GM23338 (cell line): Measurements from ENCODE around the gene CD302. TPM values are rescaled to one million over a fixed set of nuclear protein-coding genes. Genes with fewer than 3 reads are reported as not detected.
A peak's percentile ranks its signal among the peaks of the same experiment; 100 is the strongest.
"Not testable (repeated sequence)": the region's sequence is repeated elsewhere in the genome, so short reads cannot be mapped to it uniquely, and the experiment has no call there.

Experiments used
- ATAC-seq: fragments of 200-7000 bp; cut with Tn5 transposase; 3 replicates; pipeline ENCODE4 v1.9.1; 2020
- DNase-seq: peaks from one replicate; pipeline ENCODE4 v3.0.0-alpha.2; 2015; ENCODE audit warnings: low spot score
- H2AFZ ChIP-seq: fragments of 200-600 bp; sonication (generic); 2 replicates; pipeline ENCODE4 v1.8.0; 2016; ENCODE audit warnings: antibody characterized with exemption, mild to moderate bottlenecking, moderate library complexity
- H3F3A ChIP-seq: fragments of 200-600 bp; sonication (generic); replicated peaks from 2 replicates; pipeline ENCODE4 v1.8.0; 2017; ENCODE audit warnings: antibody characterized with exemption, mixed run types, low read depth
- H3K27ac ChIP-seq: fragments of 200-600 bp; sonication (generic); 2 replicates; pipeline ENCODE4 v1.6.1; 2016; ENCODE audit warnings: low read depth
- H3K27me3 ChIP-seq: fragments of 200-600 bp; sonication (generic); 2 replicates; pipeline ENCODE4 v1.8.0; 2016; ENCODE audit warnings: mild to moderate bottlenecking, mixed run types, moderate library complexity; ENCODE audit not compliant: insufficient read depth
- H3K36me3 ChIP-seq: fragments of 200-600 bp; sonication (generic); 2 replicates; pipeline ENCODE4 v1.8.0; 2016; ENCODE audit warnings: mild to moderate bottlenecking; ENCODE audit not compliant: insufficient read depth
- H3K4me1 ChIP-seq: fragments of 200-600 bp; sonication (generic); 2 replicates; pipeline ENCODE4 v1.8.0; 2016; ENCODE audit warnings: mild to moderate bottlenecking, moderate library complexity; ENCODE audit not compliant: insufficient read depth
- H3K4me2 ChIP-seq: fragments of 200-600 bp; sonication (generic); 2 replicates; pipeline ENCODE4 v1.7.1; 2017; ENCODE audit warnings: mixed run types
- H3K4me3 ChIP-seq: fragments of 200-600 bp; sonication (generic); 2 replicates; pipeline ENCODE4 v1.6.1; 2016; ENCODE audit warnings: mixed run types
- H3K79me2 ChIP-seq: fragments of 200-600 bp; sonication (generic); replicated peaks from 2 replicates; pipeline ENCODE4 v1.8.0; 2017; ENCODE audit warnings: mild to moderate bottlenecking; ENCODE audit not compliant: insufficient read depth
- H3K9me2 ChIP-seq: fragments of 200-600 bp; sonication (generic); 2 replicates; pipeline ENCODE4 v1.8.0; 2017; ENCODE audit not compliant: insufficient read depth
- H4K20me1 ChIP-seq: fragments of 200-600 bp; sonication (generic); replicated peaks from 2 replicates; pipeline ENCODE4 v1.8.0; 2017; ENCODE audit warnings: mild to moderate bottlenecking; ENCODE audit not compliant: insufficient read depth
- H3K27ac Mint-ChIP-seq: 2 replicates; pipeline ENCODE4 v1.8.0; 2020; ENCODE audit warnings: inconsistent platforms, mild to moderate bottlenecking, moderate library complexity, mixed read lengths
- H3K27me3 Mint-ChIP-seq: 3 replicates; pipeline ENCODE4 v1.8.0; 2022; ENCODE audit warnings: low read depth, mild to moderate bottlenecking, moderate library complexity, mixed read lengths, inconsistent platforms; ENCODE audit not compliant: insufficient read depth, poor library complexity
- H3K36me3 Mint-ChIP-seq: 3 replicates; pipeline ENCODE4 v1.8.0; 2021; ENCODE audit warnings: low read depth, mild to moderate bottlenecking, inconsistent platforms, moderate library complexity, mixed read lengths
- H3K4me1 Mint-ChIP-seq: 3 replicates; pipeline ENCODE4 v1.8.0; 2020; ENCODE audit warnings: mild to moderate bottlenecking, inconsistent platforms, mixed read lengths
- H3K4me3 Mint-ChIP-seq: 3 replicates; pipeline ENCODE4 v1.8.0; 2021; ENCODE audit warnings: moderate library complexity, mild to moderate bottlenecking, inconsistent platforms, mixed read lengths
- H3K9me3 Mint-ChIP-seq: 3 replicates; pipeline ENCODE4 v1.8.0; 2020; ENCODE audit warnings: moderate library complexity, mild to moderate bottlenecking, inconsistent platforms, mixed read lengths
- CREB1 ChIP-seq: fragments of 250-450 bp; sonication (Bioruptor Pico); IDR thresholded peaks from 2 replicates; pipeline ENCODE4 v1.5.0; 2020; ENCODE audit warnings: low read depth, mild to moderate bottlenecking, moderate library complexity
- CTCF ChIP-seq, 2 experiments: fragments of 200-600 bp in 1 of 2; sonication (generic) in 1 of 2; conservative IDR thresholded peaks; 2 replicates each; pipeline versions ENCODE4 v1.5.1 to v1.6.1; 2016 to 2017; ENCODE audit warnings: antibody characterized with exemption in 2 of 2, low read depth in 2 of 2, mild to moderate bottlenecking in 2 of 2, moderate library complexity in 1 of 2
- EZH2 ChIP-seq: fragments of 200-600 bp; sonication (generic); IDR thresholded peaks from one replicate; pipeline ENCODE4 v1.8.0; 2017; ENCODE audit warnings: antibody characterized with exemption, mild to moderate bottlenecking, low read depth; ENCODE audit not compliant: unreplicated experiment
- EZH2phosphoT487 ChIP-seq: fragments of 200-600 bp; sonication (generic); IDR thresholded peaks from one replicate; pipeline ENCODE4 v1.8.1; 2018; ENCODE audit warnings: antibody characterized with exemption; ENCODE audit not compliant: unreplicated experiment
- JUNB ChIP-seq: IDR thresholded peaks from one replicate; pipeline ENCODE4 v1.6.1; 2016; ENCODE audit warnings: antibody characterized with exemption; ENCODE audit not compliant: unreplicated experiment
- NANOG ChIP-seq: IDR thresholded peaks from 2 replicates; pipeline ENCODE4 v1.6.1; 2016; ENCODE audit warnings: antibody characterized with exemption, borderline replicate concordance
- POLR2AphosphoS5 ChIP-seq: IDR thresholded peaks from 2 replicates; pipeline ENCODE4 v1.6.1; 2016; ENCODE audit warnings: antibody characterized with exemption, low read depth
- ZNF114 ChIP-seq: fragments of 250-450 bp; sonication (Bioruptor Pico); IDR thresholded peaks from 2 replicates; pipeline ENCODE4 v1.5.0; 2020; ENCODE audit warnings: mild to moderate bottlenecking, moderate library complexity
- ZNF331 ChIP-seq: fragments of 250-450 bp; sonication (Bioruptor Pico); IDR thresholded peaks from 2 replicates; pipeline ENCODE4 v1.5.0; 2020; ENCODE audit warnings: low read depth, mild to moderate bottlenecking, moderate library complexity
- polyA plus RNA-seq: library from polyadenylated mRNA; unstranded; fragments of >200 nt; fragmentation: Nextera tagmentation; extraction: Ambion mirVana; gene quantifications from 2 replicates; pipeline ENCODE4 v1.2.1, GENCODE V29; 2016
- total RNA-seq: library from RNA; depleted of rRNA; stranded (reverse); fragments of >200 nt; shearing (Covaris generic); gene quantifications from 2 replicates; pipeline ENCODE4 v1.2.3, GENCODE V29; 2014
- TF ChIP-seq, protein P1 (sequence below): IDR thresholded peaks from one replicate; pipeline ENCODE4 v1.6.1; 2018; ENCODE audit warnings: antibody characterized with exemption; ENCODE audit not compliant: unreplicated experiment

Gene CD302
- total and polyA plus RNA-seq, 2 experiments from 2014 or later = 1.6 to 1.9 TPM

DNA sequence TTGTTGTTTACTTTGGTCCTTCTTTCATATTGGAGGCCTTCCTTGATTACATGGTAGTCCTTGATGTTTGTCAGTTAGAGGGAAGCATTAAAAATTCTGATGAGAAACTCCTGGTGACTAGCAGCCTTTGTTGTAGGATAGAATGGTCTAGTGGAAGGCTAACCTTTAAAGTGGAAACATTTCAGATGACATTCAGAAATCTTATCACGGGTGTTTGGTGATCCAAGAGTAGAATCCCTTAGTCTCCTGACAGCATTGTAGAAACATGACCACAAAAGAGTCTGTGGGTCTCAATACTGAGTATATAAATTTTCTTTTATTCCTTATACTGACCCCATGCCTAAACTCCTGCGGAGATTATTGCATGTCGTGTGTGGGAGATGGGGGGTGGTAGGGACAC lies 72.3 kb downstream of the CD302 start:
- peaks cover 79% of the 10 kb centered on the region for H3K36me3 Mint-ChIP-seq
- no peaks in the 10 kb centered on the region for H3K9me2 ChIP-seq
- H3K9me3 Mint-ChIP-seq = peaks cover 11% of the 10 kb centered on the region; the same call in 2 of the 3 replicates
- ATAC-seq (no peak), DNase-seq (no peak)
- no peaks in the 10 kb centered on the region for H3K27me3 ChIP-seq
- no peak overlapping the region for H3K27ac Mint-ChIP-seq
- peak overlapping the region; percentile 18; the same call in 1 of the 2 replicates for H3K27ac ChIP-seq
- peaks cover 3% of the 10 kb centered on the region for H3K27me3 Mint-ChIP-seq
- peaks cover 9% of the 10 kb centered on the region; the same call in 2 of the 3 replicates for H3K4me1 Mint-ChIP-seq
- H3K4me3 ChIP-seq = no peak overlapping the region
- H2AFZ ChIP-seq = no peak overlapping the region
- H4K20me1 ChIP-seq = peaks cover 64% of the 10 kb centered on the region
- H3K4me3 Mint-ChIP-seq = no peak overlapping the region
- peaks cover 100% of the 10 kb centered on the region for H3K79me2 ChIP-seq
- no peaks in the 10 kb centered on the region; the same call in 1 of the 2 replicates for H3F3A ChIP-seq
- no peak overlapping the region for H3K4me2 ChIP-seq
- peaks cover 9% of the 10 kb centered on the region; the same call in 1 of the 2 replicates for H3K36me3 ChIP-seq
- TF ChIP-seq EZH2 = no peak
- TF ChIP-seq POLR2AphosphoS5 = no peak
- TF ChIP-seq NANOG = no peak
- TF ChIP-seq CTCF (conservative IDR thresholded peaks at IDR 0.05; ENCODE audit: low read depth in 2 of 2) = no peak
- no peak for TF ChIP-seq ZNF331 (CRISPR knock-in tag)
- TF ChIP-seq ZNF114 (CRISPR knock-in tag) = no peak
- no peak for TF ChIP-seq CREB1 (CRISPR knock-in tag)
- no peak for TF ChIP-seq EZH2phosphoT487
- no peak for TF ChIP-seq JUNB
- TF ChIP-seq, protein P1, sequence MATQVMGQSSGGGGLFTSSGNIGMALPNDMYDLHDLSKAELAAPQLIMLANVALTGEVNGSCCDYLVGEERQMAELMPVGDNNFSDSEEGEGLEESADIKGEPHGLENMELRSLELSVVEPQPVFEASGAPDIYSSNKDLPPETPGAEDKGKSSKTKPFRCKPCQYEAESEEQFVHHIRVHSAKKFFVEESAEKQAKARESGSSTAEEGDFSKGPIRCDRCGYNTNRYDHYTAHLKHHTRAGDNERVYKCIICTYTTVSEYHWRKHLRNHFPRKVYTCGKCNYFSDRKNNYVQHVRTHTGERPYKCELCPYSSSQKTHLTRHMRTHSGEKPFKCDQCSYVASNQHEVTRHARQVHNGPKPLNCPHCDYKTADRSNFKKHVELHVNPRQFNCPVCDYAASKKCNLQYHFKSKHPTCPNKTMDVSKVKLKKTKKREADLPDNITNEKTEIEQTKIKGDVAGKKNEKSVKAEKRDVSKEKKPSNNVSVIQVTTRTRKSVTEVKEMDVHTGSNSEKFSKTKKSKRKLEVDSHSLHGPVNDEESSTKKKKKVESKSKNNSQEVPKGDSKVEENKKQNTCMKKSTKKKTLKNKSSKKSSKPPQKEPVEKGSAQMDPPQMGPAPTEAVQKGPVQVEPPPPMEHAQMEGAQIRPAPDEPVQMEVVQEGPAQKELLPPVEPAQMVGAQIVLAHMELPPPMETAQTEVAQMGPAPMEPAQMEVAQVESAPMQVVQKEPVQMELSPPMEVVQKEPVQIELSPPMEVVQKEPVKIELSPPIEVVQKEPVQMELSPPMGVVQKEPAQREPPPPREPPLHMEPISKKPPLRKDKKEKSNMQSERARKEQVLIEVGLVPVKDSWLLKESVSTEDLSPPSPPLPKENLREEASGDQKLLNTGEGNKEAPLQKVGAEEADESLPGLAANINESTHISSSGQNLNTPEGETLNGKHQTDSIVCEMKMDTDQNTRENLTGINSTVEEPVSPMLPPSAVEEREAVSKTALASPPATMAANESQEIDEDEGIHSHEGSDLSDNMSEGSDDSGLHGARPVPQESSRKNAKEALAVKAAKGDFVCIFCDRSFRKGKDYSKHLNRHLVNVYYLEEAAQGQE = no peak
- no peaks in the 10 kb centered on the region; the same call in 1 of the 2 replicates for H3K4me1 ChIP-seq

GRCh38 chr2:159724795-159725572 lies 73.0 kb downstream of the CD302 start:
- Histone ChIP-seq H3K79me2 (peaks cover 100% of the 10 kb centered on the region), H4K20me1 (peaks cover 69% of the 10 kb centered on the region)
- H3K27ac Mint-ChIP-seq, H2AFZ ChIP-seq, H3K4me1 ChIP-seq, H3K27me3 Mint-ChIP-seq, DNase-seq, H3K4me2 ChIP-seq, H3K4me3 Mint-ChIP-seq, H3K27me3 ChIP-seq, H3F3A ChIP-seq, ATAC-seq, H3K27ac ChIP-seq, H3K36me3 ChIP-seq, H3K4me3 ChIP-seq, H3K9me2 ChIP-seq: not testable (repeated sequence)
- Mint-ChIP-seq H3K36me3 (peaks cover 79% of the 10 kb centered on the region), H3K9me3 (peaks cover 11% of the 10 kb centered on the region; the same call in 2 of the 3 replicates), H3K4me1 (peaks cover 12% of the 10 kb centered on the region)
